Mucosa of stomach (tissue), 1 donor: ENCODE data around the gene ERICH3.

Experiments
- H3K27me3 ChIP-seq: one replicate; pipeline ENCODE4 v1.7.0; 2013; ENCODE audit warnings: mild to moderate bottlenecking, low read length; ENCODE audit not compliant: control insufficient read depth, insufficient read depth
- H3K36me3 ChIP-seq: one replicate; pipeline ENCODE4 v1.7.0; 2013; ENCODE audit warnings: low read length; ENCODE audit not compliant: control insufficient read depth, insufficient read depth
- H3K4me1 ChIP-seq: one replicate; pipeline ENCODE4 v1.7.0; 2013; ENCODE audit warnings: mild to moderate bottlenecking, low read length; ENCODE audit not compliant: control insufficient read depth, insufficient read depth
- H3K4me3 ChIP-seq: one replicate; pipeline ENCODE4 v1.7.0; 2013; ENCODE audit warnings: low read length
- H3K9ac ChIP-seq: one replicate; pipeline ENCODE4 v1.7.0; 2013; ENCODE audit warnings: mild to moderate bottlenecking, low read length, moderate library complexity
- H3K9me3 ChIP-seq: one replicate; pipeline ENCODE4 v1.7.0; 2013; ENCODE audit warnings: mild to moderate bottlenecking, low read length, moderate library complexity; ENCODE audit not compliant: control insufficient read depth
- donor health status: Pancreatic carcinoma.

The ERICH3 gene

DNA sequence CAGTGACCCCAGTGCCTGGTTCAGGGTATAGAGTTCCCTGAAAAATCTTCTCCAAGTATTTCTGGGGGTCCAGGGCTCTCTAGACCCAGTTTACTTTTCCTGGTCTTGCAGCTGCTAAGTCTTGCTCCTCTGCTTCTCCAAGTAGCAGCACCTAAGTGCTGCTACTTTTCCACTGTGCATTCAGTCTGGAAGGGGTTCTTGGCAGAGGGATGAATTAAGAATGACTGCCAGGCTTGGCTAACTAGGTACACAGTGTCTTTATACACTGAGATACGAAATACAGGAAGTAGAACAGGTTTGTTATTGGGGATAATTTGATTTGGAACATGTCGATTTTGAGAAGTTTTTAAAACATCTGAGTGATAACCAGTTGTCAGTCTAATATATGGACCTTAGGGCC lies 24.2 kb upstream of the ERICH3 start:
- Histone ChIP-seq H3K9ac (no peak overlapping the region), H3K9me3 (no peaks in the 10 kb centered on the region), H3K4me3 (no peak overlapping the region), H3K27me3 (no peaks in the 10 kb centered on the region), H3K36me3 (no peaks in the 10 kb centered on the region), H3K4me1 (no peaks in the 10 kb centered on the region)

DNA sequence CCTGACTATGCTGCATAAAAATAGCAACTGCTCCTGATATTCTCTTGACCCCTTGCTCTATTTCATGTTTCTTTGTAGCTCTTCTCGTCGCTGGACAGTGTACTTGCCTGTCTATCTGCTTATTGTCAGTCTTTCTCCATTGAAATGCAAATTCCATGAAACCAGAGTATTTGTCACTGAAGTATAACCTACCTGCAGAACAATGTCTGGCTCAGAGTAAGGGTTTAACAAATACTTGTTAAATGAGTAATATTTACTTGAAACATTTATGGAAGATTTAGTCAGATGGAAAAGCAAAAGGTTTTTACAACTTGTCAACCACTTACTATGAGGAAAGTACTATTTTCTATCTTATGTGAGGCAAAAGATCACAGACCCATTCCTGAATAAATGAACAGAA lies 19.9 kb upstream of the ERICH3 start:
- no peak overlapping the region for H3K4me3 ChIP-seq
- H3K4me1 ChIP-seq = no peaks in the 10 kb centered on the region
- no peak overlapping the region for H3K9ac ChIP-seq

GRCh38 chr1:74690909-74691308 lies 17.3 kb upstream of the ERICH3 start:
- Histone ChIP-seq H3K36me3 (no peaks in the 10 kb centered on the region), H3K9ac (no peak overlapping the region), H3K4me1 (no peaks in the 10 kb centered on the region), H3K4me3 (no peak overlapping the region), H3K27me3 (no peaks in the 10 kb centered on the region), H3K9me3 (no peaks in the 10 kb centered on the region)

More for the DNA sequence above, 19.9 kb upstream of the ERICH3 start:
- Histone ChIP-seq H3K27me3 (no peaks in the 10 kb centered on the region), H3K36me3 (no peaks in the 10 kb centered on the region), H3K9me3 (no peaks in the 10 kb centered on the region)

- no peaks in the 10 kb centered on the region for H3K9me3 ChIP-seq
- no peak overlapping the region for H3K9ac ChIP-seq
- no peak overlapping the region for H3K4me3 ChIP-seq
- no peaks in the 10 kb centered on the region for H3K4me1 ChIP-seq
- no peaks in the 10 kb centered on the region for H3K27me3 ChIP-seq
- no peaks in the 10 kb centered on the region for H3K36me3 ChIP-seq
Measured at GRCh38 chr1:74690364-74690696, 16.7 kb upstream of the ERICH3 start.

GRCh38 chr1:74689621-74690363 lies 16.2 kb upstream of the ERICH3 start:
- Histone ChIP-seq H3K36me3 (no peaks in the 10 kb centered on the region), H3K27me3 (no peaks in the 10 kb centered on the region), H3K4me3 (no peak overlapping the region), H3K9me3 (no peaks in the 10 kb centered on the region), H3K4me1 (no peaks in the 10 kb centered on the region), H3K9ac (no peak overlapping the region)

DNA sequence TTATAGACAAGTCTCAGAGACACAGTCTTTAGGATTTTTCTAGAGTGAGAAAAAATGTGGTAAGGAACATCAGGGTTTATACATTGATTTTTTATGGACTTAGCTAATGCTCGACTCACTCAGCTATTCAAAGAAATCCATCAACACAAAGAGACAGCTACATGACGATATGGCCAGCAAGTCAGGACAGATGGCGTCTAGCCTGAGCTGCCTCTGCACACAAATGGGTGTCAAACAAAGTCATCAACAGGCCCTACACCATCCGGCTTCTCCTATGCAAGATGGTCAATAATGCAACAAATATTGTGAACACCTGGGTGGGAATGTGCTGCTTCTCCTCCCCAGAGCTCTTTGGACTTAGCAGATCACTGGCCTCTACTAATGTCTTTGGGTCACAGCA lies 13.3 kb upstream of the ERICH3 start:
- Histone ChIP-seq H3K27me3 (no peaks in the 10 kb centered on the region), H3K9ac (no peak overlapping the region), H3K36me3 (no peaks in the 10 kb centered on the region), H3K4me3 (no peak overlapping the region), H3K9me3 (no peaks in the 10 kb centered on the region), H3K4me1 (no peaks in the 10 kb centered on the region)

DNA sequence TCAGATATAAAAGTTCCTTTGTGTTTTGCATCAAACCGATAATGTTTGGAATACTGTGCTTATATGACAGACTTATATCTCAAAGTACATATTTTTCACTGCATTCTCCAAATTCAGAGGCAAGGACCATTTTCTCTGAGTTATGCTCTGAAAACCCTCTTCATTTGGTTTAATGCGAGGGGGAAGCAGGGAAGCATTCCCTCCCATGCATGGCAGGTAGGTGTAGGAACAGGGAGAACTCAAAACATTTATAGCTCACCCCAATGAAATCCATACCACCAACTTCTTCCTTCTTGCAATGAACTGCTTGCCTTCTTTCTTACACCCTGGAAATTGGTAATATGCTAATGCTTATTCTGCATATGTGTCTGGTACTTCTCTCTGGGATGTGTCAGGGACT lies 10.7 kb upstream of the ERICH3 start:
- H3K9ac ChIP-seq = no peak overlapping the region
- H3K36me3 ChIP-seq = no peaks in the 10 kb centered on the region
- no peak overlapping the region for H3K4me3 ChIP-seq
- no peaks in the 10 kb centered on the region for H3K9me3 ChIP-seq
- H3K27me3 ChIP-seq = no peaks in the 10 kb centered on the region
- H3K4me1 ChIP-seq = no peaks in the 10 kb centered on the region

DNA sequence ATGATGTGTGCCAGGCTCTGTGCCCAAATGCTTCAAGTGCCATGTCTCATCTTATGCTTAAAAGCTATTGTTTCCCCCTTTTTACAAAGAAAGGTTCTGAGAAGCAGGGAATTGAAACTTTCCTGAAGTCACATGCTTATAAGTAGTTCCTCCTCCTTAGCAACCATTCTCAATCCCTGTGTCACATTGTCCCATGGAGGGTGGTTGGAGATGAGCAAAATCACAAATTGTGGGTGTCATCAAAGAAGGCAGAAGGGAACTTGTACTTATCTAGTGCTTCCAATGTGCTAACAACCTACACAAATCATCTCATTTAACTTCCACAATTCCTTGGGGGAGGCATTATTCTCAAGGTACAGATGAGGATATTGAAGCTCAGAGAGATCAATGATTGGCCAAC lies 10.1 kb upstream of the ERICH3 start:
- Histone ChIP-seq H3K9me3 (no peaks in the 10 kb centered on the region), H3K27me3 (no peaks in the 10 kb centered on the region), H3K4me3 (no peak overlapping the region), H3K9ac (no peak overlapping the region), H3K4me1 (no peaks in the 10 kb centered on the region), H3K36me3 (no peaks in the 10 kb centered on the region)

GRCh38 chr1:74681851-74682250 lies 8.3 kb upstream of the ERICH3 start:
- Histone ChIP-seq H3K4me3 (no peak overlapping the region), H3K4me1 (no peaks in the 10 kb centered on the region), H3K27me3 (no peaks in the 10 kb centered on the region), H3K9me3 (no peaks in the 10 kb centered on the region), H3K36me3 (no peaks in the 10 kb centered on the region), H3K9ac (no peak overlapping the region)

GRCh38 chr1:74681449-74681848 lies 7.9 kb upstream of the ERICH3 start:
- no peaks in the 10 kb centered on the region for H3K9me3 ChIP-seq
- H3K27me3 ChIP-seq = no peaks in the 10 kb centered on the region
- H3K4me3 ChIP-seq = no peak overlapping the region
- no peaks in the 10 kb centered on the region for H3K36me3 ChIP-seq
- H3K4me1 ChIP-seq = no peaks in the 10 kb centered on the region
- H3K9ac ChIP-seq = no peak overlapping the region

- H3K4me1 ChIP-seq = no peaks in the 10 kb centered on the region
- H3K27me3 ChIP-seq = no peaks in the 10 kb centered on the region
- no peaks in the 10 kb centered on the region for H3K9me3 ChIP-seq
- H3K9ac ChIP-seq = no peak overlapping the region
- no peak overlapping the region for H3K4me3 ChIP-seq
- no peaks in the 10 kb centered on the region for H3K36me3 ChIP-seq
Measured at GRCh38 chr1:74681001-74681400, 7.4 kb upstream of the ERICH3 start.

DNA sequence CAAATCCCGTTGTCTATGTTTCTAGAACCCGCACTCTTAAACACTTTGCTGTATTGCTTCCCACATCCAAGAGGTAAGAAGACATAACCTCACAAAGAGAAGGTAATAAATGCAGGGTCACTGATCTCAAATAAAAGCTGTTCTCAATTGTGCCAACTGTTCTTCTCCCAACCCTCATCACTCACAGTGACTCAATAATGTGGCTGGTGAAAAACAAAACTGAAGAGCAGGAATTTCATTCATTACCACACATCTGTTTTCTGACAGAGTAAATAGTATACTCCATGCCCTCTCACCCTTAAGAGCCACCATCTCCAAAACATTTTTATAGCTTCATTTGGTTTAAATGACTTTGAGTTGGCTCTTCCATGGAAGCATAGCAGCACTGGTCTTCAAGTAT lies 6.2 kb upstream of the ERICH3 start:
- Histone ChIP-seq H3K27me3 (no peaks in the 10 kb centered on the region), H3K9ac (no peak overlapping the region), H3K9me3 (no peaks in the 10 kb centered on the region), H3K36me3 (no peaks in the 10 kb centered on the region), H3K4me3 (no peak overlapping the region), H3K4me1 (no peaks in the 10 kb centered on the region)

GRCh38 chr1:74677926-74678325 lies 4.3 kb upstream of the ERICH3 start:
- H3K9me3 ChIP-seq = no peaks in the 10 kb centered on the region
- H3K4me3 ChIP-seq = no peak overlapping the region
- H3K27me3 ChIP-seq = no peaks in the 10 kb centered on the region
- peaks cover 6% of the 10 kb centered on the region for H3K4me1 ChIP-seq
- no peak overlapping the region for H3K9ac ChIP-seq
- H3K36me3 ChIP-seq = no peaks in the 10 kb centered on the region
